ENCODE data around the gene CTF1. TPM values are rescaled to one million over a fixed set of nuclear protein-coding genes. Genes with fewer than 3 reads are reported as not detected.
A peak's percentile ranks its signal among the peaks of the same experiment; 100 is the strongest.

Gene CTF1
- total RNA-seq, 4 donors from 2014 or later = 2.2 to 5.9 (median 3.1) TPM

DNA sequence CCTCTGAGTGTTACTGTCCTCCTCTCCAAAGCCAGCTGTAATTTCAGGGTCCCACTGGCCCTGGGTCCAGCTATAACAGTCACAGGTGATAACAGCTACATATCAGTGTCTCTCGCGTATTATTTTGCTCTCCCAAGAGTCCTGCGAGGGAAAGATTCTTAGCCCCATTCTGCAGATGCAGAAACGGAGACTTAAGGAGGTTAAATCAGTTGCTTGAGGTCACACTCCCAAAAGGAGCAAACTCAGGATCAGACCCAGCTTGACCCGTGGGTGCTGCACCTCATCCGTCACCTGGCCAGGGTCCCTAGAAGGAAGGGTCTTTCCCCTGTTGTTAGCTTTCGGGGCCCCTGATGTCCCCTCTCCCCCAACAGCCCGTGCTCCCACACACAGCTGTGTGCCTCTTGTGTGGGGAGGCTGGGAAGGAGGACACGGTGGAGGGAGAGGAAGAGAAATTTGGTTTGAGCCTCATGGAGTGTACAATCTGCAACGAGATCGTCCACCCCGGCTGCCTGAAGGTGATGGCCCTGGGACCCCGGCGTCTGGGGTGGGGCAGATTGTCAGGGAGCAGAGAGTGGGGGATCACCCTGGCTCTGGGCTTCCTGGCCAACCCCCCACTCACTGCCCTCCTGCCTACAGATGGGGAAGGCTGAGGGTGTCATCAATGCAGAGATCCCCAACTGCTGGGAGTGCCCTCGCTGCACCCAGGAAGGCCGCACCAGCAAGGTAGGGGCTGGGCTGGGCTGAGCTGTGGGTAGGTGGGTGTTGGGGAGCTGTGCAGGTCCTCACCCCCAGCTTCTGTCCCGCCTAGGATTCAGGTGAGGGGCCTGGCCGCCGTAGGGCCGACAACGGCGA, 30.7 kb downstream of the CTF1 start:
- Histone ChIP-seq H3K27me3 (no peaks in the 10 kb centered on the region), H3K4me1 (peaks cover 0 to 26% (median 4%) of the 10 kb centered on the region in 4 donors), H3K4me3 (no peak overlapping the region), H3K27ac (peak overlapping the region in 1 of 4 donors; percentile 24), H3K9me3 (no peaks in the 10 kb centered on the region), H3K36me3 (peaks cover 0 to 69% (median 0%) of the 10 kb centered on the region in 3 donors)
- TF ChIP-seq EP300 (IDR thresholded peaks at IDR 0.05) (no peak), POLR2A (IDR thresholded peaks at IDR 0.05) (no peak)
- 83 to 90% methylated on average over 14 to 19 of the region's 22 CpGs for WGBS, 2 donors
- DNase-seq (ENCODE audit: low spot score in 2 of 2) = no peak

DNA sequence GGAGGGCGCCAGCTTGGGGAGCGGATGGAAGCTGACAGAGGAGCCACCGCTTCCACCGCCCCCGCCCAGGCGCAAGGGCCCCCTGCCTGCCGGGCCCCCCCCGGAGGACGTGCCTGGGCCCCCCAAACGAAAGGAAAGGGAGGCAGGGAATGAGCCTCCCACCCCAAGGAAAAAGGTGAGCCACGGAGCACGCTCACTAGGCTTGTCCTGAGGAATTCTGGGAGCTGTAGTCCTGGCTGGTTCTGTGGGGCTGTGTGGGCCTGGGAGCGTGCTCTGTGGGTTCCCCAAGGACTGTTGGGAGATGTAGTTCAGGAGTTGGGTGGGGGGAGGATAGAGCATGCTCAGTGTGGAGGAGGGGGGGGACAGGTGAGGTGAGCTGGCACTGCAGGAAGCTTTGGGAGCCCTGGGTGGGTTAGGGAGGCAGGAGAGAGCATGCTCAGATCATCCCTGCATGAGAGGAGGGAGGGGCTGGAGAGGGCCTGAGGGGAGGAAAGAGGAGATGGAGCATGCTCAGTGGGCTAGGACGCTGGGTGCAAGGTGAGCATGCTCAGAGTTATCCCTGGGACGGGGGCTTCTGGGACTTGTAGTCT, 31.5 kb downstream of the CTF1 start:
- Histone ChIP-seq H3K27ac (peak overlapping the region in 1 of 4 donors; percentile 24), H3K36me3 (peaks cover 0 to 74% (median 0%) of the 10 kb centered on the region in 3 donors), H3K9me3 (no peaks in the 10 kb centered on the region), H3K4me1 (peaks cover 0 to 26% (median 4%) of the 10 kb centered on the region in 4 donors), H3K27me3 (no peaks in the 10 kb centered on the region), H3K4me3 (no peak overlapping the region)
- TF ChIP-seq, protein P1, sequence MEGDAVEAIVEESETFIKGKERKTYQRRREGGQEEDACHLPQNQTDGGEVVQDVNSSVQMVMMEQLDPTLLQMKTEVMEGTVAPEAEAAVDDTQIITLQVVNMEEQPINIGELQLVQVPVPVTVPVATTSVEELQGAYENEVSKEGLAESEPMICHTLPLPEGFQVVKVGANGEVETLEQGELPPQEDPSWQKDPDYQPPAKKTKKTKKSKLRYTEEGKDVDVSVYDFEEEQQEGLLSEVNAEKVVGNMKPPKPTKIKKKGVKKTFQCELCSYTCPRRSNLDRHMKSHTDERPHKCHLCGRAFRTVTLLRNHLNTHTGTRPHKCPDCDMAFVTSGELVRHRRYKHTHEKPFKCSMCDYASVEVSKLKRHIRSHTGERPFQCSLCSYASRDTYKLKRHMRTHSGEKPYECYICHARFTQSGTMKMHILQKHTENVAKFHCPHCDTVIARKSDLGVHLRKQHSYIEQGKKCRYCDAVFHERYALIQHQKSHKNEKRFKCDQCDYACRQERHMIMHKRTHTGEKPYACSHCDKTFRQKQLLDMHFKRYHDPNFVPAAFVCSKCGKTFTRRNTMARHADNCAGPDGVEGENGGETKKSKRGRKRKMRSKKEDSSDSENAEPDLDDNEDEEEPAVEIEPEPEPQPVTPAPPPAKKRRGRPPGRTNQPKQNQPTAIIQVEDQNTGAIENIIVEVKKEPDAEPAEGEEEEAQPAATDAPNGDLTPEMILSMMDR (IDR thresholded peaks at IDR 0.05) = no peak
- TF ChIP-seq EP300 (IDR thresholded peaks at IDR 0.05) = no peak
- TF ChIP-seq POLR2A (IDR thresholded peaks at IDR 0.05) = no peak
- no peak for DNase-seq (ENCODE audit: low spot score in 2 of 2)
- 46 to 54% methylated on average over 10 to 11 of the region's 15 CpGs for WGBS, 2 donors

DNA sequence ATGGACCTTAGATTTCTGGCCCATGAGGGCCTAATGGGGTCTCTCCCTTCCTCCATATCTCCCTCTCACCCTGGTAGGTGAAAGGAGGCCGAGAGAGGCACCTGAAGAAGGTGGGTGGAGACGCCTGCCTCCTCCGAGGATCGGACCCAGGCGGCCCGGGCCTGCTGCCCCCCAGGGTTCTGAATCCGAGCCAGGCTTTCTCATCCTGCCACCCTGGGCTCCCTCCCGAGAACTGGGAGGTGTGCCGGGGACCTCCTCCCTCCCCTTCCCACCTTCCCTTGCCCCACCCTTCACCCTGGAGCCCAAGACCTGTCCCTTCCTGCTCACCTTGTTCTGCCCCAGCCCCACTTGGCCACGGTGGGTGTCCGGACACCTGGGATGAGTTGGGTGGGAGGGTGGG, 32.0 kb downstream of the CTF1 start:
- peaks cover 0 to 26% (median 4%) of the 10 kb centered on the region in 4 donors for H3K4me1 ChIP-seq
- peak overlapping the region in 1 of 4 donors; percentile 24 for H3K27ac ChIP-seq
- DNase-seq (ENCODE audit: low spot score in 2 of 2) = no peak
- H3K36me3 ChIP-seq = peaks cover 0 to 79% (median 0%) of the 10 kb centered on the region in 3 donors
- no peak overlapping the region for H3K4me3 ChIP-seq
- H3K27me3 ChIP-seq = no peaks in the 10 kb centered on the region
- H3K9me3 ChIP-seq = no peaks in the 10 kb centered on the region
- WGBS, 2 donors = 73 to 87% methylated on average over 11 of the region's 11 CpGs
- TF ChIP-seq, protein P1 (IDR thresholded peaks at IDR 0.05) = no peak
- TF ChIP-seq POLR2A (IDR thresholded peaks at IDR 0.05) = no peak
- TF ChIP-seq EP300 (IDR thresholded peaks at IDR 0.05) = no peak

DNA sequence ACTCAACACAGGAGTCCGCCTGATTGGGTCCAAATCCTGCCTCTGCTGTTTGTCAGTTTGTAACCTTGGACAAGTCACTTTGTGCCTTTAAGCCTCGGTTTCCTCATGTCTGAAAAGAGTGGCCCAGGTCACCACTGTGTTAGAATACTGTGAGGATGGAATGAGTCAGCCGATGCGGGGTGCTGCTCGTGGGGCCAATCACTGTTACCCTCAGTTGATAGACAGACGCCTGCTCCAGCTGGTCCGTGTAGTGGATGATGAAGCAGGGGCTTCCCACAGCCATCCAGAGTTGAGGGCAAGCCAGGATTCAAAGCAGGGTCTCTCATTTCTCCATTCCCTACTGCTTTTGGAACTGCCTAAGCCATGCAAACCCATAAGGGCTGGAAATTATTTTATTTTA, 32.8 kb downstream of the CTF1 start:
- DNase-seq (ENCODE audit: low spot score in 2 of 2) = no peak
- H3K27ac ChIP-seq = no peak overlapping the region
- 66 to 86% methylated on average over 7 of the region's 7 CpGs for WGBS, 2 donors
- peaks cover 0 to 20% (median 4%) of the 10 kb centered on the region in 4 donors for H3K4me1 ChIP-seq
- TF ChIP-seq EP300 (IDR thresholded peaks at IDR 0.05) (no peak), POLR2A (IDR thresholded peaks at IDR 0.05) (no peak)
- TF ChIP-seq, protein P1 (IDR thresholded peaks at IDR 0.05) = no peak
- H3K4me3 ChIP-seq = no peak overlapping the region
- H3K27me3 ChIP-seq = no peaks in the 10 kb centered on the region
- no peaks in the 10 kb centered on the region for H3K9me3 ChIP-seq
- peaks cover 0 to 85% (median 0%) of the 10 kb centered on the region in 3 donors for H3K36me3 ChIP-seq

DNA sequence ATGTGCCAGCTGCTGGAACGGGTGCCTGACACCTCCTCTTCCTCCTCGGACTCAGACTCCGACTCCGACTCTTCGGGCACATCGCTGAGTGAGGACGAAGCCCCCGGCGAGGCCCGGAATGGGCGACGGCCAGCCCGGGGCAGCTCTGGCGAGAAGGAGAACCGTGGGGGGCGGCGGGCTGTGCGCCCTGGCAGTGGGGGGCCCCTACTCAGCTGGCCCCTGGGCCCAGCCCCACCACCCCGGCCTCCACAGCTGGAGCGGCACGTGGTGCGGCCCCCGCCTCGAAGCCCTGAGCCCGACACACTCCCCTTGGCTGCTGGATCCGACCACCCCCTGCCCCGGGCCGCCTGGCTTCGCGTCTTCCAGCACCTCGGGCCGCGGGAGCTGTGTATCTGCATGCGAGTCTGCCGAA, 33.8 kb downstream of the CTF1 start:
- WGBS, 2 donors = 89 to 91% methylated on average over 25 to 35 of the region's 35 CpGs
- no peak overlapping the region for H3K27ac ChIP-seq
- no peak overlapping the region for H3K4me3 ChIP-seq
- TF ChIP-seq EP300 (IDR thresholded peaks at IDR 0.05) (no peak), POLR2A (IDR thresholded peaks at IDR 0.05) (no peak)
- TF ChIP-seq, protein P1 (IDR thresholded peaks at IDR 0.05) = no peak
- DNase-seq (ENCODE audit: low spot score in 2 of 2) = no peak
- peaks cover 0 to 10% (median 0%) of the 10 kb centered on the region in 4 donors for H3K4me1 ChIP-seq
- peaks cover 0 to 92% (median 0%) of the 10 kb centered on the region in 3 donors for H3K36me3 ChIP-seq
- H3K9me3 ChIP-seq = no peaks in the 10 kb centered on the region
- H3K27me3 ChIP-seq = no peaks in the 10 kb centered on the region

All from tibial nerve (tissue), 4 donors.